GM19468 (cell line): ENCODE data around the gene SRF.
"Not testable (repeated sequence)": the region's sequence is repeated elsewhere in the genome, so short reads cannot be mapped to it uniquely, and the experiment has no call there.

Source experiments
- ATAC-seq: cut with Tn5 transposase; IDR thresholded peaks from one replicate; pipeline ENCODE4 v1.9.1; 2021; ENCODE audit warnings: mild to moderate bottlenecking, moderate library complexity, moderate number of reproducible peaks; ENCODE audit not compliant: unreplicated experiment; ENCODE audit errors: extremely low read depth

Gene SRF

DNA sequence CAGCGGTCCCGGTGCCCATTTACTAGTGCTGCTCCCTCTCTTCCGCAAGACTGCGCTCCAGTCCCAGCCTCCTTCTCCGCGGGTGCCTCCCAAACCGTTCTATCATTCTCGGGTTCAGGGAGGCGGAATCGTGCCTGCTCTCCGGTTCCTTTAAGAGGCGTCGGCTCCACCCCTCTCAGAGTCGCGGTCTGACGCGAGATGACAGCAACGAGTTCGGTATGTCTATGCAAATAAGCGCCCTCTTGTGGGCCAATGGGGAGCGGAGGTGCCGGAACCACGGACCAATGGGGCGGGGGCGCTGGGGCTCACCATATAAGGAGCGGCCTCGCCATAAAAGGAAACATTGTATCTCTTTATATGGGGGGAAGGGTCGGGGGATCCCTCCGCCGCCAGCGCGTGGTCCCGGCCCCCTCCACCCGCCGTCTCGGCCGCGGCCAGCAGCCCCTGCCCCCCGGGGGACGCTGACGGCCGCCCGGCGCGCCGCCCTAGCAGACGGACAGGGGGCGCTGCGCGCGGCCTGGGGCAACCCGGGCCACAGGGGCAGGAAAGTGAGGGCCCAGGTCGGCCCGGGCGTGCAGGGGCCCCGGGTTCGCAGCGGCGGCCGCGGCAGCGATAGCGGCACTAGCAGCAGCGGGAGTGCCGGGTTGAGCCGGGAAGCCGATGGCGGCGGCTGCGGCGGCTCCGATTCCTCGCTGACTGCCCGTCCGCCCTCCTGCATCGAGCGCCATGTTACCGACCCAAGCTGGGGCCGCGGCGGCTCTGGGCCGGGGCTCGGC lies at the start of gene SRF:
TSS of gene SRF (plus strand) at position 339 of the 776 bp plus-strand sequence. CDS start at position 727, 388 bp downstream.
- ATAC-seq = peak; percentile 33

DNA sequence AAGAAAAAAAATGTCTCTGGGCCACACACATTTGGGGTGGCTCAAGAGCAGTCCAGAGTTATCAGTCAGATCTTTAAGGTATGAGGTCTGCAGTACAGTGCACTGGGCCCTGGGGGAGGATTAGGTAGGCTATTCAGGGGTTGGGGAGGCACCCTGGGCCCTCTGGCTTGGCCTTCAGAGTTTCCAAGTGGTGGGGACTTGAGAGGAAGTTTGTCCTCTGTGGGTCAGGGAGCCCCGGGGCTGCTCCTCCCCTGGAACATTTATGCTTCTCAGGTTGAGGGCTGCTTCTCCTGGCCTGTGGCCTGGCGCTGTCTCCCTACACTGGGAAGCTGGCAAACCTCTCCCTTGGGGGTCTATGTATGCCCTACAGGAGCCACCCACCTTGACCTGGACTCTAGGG lies 48.9 kb upstream of the SRF start:
- no peak for ATAC-seq

DNA sequence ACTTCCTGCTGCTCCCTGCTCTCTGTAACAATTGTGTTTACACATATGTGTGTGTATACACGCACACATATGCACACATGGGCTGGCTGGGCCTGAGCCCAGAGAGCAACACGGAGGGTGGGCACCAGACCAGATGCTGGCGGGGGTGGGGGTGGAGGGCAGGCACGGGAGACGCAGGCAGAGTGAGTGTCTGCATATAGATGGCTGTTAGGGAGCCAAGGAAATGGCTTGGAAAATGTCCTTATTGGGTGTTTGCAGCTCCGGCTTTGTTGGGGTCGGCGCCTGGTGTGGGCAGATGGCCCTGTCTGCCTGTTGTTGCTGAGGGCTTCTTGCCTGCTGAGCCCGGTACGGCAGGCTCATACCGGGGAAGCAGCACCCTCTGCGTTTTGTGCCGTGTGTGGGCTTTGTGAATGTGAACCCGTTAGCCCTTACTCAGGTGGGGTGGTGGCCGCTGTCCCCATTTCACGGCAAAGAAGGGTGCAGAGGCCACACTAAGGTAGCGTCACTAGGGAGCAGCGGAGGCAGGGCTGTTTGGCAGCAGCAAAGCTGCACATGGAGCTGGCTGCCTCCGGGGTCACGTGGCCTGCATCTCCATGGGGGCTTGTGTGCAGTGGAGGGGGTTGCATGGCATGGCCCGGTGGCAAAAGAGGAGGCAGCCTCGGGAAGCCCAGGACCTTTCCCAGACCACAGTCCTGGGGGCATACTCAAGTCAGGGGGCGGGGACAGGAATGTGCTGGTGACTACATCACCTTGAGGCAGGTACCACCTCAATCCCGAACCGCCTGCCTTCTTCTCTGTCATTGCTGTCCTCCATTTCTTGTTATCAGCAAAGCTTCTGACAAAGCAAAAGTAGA lies 47.4 kb upstream of the SRF start:
- no peak for ATAC-seq

DNA sequence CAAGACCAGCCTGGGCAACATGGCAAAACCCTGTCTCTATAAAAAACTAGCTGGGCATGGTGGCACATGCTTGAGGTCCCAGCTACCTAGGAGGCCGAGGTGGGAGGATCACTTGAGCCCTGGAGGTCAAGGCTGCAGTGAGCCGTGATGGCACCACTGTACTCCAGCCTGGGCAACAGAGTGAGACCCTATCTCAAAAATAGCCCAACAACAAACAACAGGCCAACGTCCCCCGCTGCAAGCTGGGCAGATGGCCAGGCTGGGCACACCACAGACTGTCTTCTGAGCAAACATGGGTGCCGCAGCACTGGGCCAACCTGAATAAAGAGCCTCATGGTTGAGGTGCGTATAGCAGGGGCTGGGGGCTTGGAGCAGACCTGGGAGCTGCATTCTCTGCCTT lies 46.6 kb upstream of the SRF start:
- no peak for ATAC-seq

GRCh38 chr6:43125119-43125518 lies 46.0 kb upstream of the SRF start:
- ATAC-seq = no peak

GRCh38 chr6:43125555-43125954 lies 45.5 kb upstream of the SRF start:
- no peak for ATAC-seq

- ATAC-seq = no peak
Measured at GRCh38 chr6:43127180-43127579, 43.9 kb upstream of the SRF start.

DNA sequence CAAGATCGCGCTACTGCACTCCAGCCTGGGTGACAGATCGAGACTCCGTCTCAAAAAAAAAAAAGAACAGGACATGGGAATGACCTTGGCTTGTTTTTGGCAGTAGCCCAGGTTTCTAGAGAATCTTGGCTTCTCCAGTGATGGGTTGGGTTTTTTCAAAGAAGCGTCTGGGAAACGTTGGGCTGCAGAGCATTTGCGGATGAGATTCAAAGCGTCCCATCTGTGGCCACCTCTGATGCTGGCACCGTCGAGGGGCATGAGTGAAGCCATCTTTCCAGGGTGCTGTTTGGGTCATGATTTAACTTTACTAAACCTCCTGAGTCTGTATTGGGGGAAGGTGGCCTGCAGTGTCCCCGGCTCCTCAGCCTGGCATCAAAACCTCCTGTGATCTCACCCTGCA lies 43.2 kb upstream of the SRF start:
- ATAC-seq = no peak

DNA sequence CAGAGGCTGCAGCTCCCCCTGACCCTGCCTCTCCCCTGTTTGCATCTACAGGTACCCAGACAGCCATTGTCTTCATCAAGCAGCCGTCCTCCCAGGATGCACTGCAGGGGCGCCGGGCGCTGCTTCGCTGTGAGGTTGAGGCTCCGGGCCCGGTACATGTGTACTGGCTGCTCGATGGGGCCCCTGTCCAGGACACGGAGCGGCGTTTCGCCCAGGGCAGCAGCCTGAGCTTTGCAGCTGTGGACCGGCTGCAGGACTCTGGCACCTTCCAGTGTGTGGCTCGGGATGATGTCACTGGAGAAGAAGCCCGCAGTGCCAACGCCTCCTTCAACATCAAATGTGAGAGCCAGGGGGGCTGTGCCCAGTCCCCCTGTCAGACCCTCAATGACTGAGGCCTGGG lies 42.1 kb upstream of the SRF start:
- ATAC-seq = no peak

DNA sequence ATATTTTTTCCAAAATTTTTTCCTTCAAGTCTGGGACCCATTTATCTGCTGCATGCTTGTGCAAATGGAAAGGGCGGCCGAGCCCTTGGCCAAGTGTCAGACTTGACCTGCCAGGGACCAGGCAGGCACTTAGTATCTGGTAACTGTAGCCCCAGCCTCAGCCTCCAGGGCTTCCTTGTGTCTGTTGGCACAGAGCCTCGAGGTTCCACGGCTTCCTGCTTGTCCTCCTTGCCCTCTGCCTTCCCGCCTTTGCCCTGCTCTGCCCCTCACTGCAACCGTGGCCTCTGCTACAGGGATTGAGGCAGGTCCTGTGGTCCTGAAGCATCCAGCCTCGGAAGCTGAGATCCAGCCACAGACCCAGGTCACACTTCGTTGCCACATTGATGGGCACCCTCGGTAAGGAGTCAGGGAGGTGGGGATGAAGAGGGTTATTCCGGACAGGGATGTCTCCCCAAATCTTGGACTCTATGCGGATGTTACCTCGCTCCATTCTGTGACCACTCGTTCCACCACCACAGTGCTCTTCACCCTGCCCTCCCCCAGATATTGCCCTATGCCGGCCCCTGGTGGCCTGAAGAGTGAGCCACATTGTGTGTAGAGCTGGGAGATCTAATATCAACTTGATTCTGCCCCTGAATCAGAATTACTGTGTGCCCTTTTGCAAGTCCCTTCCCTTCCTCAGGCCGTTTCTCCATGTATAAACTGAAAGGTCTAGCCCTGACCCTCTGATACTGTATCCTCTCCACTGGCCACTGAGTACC lies 41.5 kb upstream of the SRF start:
- ATAC-seq = no peak

DNA sequence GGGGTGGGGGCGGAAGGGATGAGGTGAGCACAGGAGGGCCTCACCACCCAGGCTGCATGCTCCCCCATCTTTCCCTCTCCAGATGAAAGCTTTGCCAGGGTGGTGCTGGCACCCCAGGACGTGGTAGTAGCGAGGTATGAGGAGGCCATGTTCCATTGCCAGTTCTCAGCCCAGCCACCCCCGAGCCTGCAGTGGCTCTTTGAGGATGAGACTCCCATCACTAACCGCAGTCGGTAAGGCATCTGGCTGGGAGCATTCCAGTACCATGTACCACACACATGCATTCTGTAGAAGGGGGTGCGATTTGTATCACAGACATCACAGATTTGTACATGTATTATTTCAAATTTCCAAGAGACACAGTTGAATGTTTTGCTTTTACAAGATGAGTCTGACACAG lies 40.6 kb upstream of the SRF start:
- no peak for ATAC-seq

DNA sequence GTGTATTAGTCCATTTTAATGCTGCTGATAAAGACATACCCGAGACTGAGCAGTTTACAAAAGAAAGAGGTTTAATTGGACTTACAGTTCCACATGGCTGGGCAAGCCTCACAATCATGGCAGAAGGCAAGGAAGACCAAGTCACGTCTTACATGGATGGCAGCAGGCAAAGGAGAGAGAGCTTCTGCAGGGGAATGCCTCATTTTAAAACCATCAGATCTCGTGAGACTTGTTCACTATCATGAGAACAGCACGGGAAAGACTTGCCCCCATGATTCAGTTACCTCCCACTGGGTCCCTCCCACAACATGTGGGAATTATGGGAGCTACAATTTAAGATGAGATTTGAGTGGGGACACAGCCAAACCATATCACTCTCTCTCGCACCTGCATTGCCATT lies 39.7 kb upstream of the SRF start:
- not testable (repeated sequence) for ATAC-seq

DNA sequence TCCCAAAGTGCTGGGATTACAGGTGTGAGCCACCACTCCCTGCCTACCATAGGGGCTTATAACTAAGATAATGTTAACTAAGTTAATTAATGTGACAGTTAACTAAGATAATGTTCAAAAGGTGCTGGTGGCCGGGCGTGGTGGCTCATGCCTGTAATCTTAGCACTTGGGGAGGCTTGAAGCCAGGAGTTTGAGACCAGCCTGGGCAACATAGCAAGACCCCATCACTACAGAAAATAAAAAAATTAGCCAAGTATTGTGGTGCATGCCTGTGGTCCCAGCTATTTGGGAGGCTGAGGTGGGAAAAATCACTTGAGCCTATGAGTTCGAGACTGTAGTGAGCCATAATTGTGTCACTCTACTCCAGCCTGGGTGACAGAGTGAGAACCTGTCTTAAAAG lies 32.8 kb upstream of the SRF start:
- ATAC-seq = no peak

GRCh38 chr6:43139973-43140372 lies 31.1 kb upstream of the SRF start:
- ATAC-seq = not testable (repeated sequence)

DNA sequence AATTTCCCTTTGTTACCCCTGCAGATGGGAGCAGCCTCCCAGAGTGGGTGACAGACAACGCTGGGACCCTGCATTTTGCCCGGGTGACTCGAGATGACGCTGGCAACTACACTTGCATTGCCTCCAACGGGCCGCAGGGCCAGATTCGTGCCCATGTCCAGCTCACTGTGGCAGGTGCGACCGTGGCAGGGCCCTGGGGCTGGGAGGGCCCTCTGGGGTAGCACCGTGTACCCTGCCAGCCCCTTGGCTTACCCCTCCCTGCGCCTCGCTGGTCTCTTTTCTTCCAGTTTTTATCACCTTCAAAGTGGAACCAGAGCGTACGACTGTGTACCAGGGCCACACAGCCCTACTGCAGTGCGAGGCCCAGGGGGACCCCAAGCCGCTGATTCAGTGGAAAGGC lies 29.4 kb upstream of the SRF start:
- ATAC-seq = no peak

DNA sequence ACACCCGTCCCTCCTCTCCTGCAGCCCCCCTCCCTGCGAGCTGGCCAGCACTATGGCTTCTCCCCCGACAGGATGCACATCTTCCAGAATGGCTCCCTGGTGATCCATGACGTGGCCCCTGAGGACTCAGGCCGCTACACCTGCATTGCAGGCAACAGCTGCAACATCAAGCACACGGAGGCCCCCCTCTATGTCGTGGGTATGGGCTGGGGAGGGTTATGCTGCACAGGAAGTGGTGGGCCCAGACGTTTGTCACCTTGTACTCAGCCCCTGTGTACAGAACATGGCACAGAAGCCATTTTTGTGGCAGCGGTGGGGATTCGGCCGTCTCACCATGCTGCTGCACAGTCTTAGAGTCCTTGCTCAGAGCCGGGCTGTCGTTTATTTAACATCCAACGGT lies 29.0 kb upstream of the SRF start:
- no peak for ATAC-seq

DNA sequence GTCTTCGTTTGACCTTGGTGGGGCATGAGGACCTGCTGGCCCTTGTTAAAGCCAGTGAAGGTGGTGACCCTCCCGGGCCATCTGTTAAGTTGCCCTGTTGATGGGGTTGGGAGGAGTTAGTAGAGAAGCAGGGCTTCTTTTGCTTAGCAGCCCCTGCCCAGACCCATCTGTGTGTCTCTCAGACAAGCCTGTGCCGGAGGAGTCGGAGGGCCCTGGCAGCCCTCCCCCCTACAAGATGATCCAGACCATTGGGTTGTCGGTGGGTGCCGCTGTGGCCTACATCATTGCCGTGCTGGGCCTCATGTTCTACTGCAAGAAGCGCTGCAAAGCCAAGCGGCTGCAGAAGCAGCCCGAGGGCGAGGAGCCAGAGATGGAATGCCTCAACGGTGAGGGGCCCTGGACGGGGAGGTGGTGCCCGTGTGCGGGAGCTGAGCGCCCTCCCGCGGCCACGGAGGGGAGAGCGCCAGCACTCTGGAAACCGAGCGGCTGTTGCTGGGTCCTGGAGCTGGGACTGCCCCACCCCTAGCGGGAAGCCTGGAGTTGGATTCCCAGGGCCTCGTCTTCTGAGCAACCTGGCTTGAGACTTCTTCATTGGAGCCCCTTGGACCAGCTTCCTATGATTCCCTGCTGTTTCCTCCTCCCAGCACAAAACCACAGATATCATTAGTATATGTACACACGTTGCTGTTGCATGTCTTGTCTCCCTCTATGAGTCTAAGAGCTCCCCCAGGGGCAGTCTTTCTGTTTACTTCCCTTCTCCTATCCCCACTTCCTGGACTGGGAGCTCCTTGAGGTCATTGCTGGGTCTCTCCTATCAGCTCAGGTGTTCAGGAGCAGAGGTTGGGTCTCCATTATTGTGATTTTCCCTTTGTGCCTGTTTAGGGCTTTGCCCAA lies 27.6 kb upstream of the SRF start:
- ATAC-seq = no peak

- ATAC-seq = no peak
Measured at GRCh38 chr6:43144879-43145278, 26.2 kb upstream of the SRF start.

GRCh38 chr6:43146261-43146660 lies 24.8 kb upstream of the SRF start:
- no peak for ATAC-seq
